ENCODE data around the gene LRGUK.

The LRGUK gene

GRCh38 chr7:134297489-134297888, 170.3 kb downstream of the LRGUK start:
- DNase-seq (ENCODE audit: low read depth in 1 of 2, low spot score in 1 of 2), result no peak

DNA sequence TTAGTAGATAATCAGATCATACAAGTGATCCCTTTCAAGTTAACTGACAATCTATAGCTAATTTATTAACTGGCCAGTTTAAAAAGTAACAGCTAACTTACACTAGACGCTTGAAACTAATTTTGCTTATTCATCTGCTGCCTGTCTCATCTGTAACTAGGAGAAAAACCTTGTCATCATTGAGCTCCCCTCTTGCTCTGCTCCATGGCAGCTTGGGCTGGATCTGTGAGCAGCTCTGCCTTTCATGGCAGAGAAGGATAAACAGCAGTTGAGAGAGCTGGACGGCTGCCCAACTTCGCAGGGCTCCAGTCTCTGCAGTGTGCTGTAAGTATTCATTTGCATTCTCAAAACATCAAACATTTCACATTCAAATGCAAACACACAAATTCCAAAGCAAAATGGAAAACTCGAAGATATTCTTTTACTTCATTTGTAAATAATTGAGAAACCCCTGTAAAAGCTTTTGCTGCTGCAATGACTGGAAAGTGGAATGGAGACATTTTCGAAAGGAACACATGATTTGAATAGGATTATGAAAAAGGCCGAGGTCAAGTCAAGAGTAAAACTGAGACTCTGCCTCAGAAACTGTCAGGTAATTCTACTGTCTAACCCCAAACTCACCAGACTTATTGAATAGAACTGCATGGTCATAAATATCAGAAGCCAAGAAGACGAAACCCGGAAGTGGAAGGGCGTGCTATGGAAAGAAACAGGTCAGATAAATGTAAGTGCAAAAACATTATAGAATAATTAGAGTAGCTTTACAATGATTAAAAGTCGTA, 172.0 kb downstream of the LRGUK start:
- DNase-seq (ENCODE audit: low read depth in 1 of 2, low spot score in 1 of 2), result no peak

GRCh38 chr7:134300988-134301387, 173.8 kb downstream of the LRGUK start:
- DNase-seq (ENCODE audit: low read depth in 1 of 2, low spot score in 1 of 2), result no peak

- DNase-seq (ENCODE audit: low read depth in 1 of 2, low spot score in 1 of 2), result no peak
These were observed 174.5 kb downstream of the LRGUK start for GRCh38 chr7:134301592-134301991.

DNA sequence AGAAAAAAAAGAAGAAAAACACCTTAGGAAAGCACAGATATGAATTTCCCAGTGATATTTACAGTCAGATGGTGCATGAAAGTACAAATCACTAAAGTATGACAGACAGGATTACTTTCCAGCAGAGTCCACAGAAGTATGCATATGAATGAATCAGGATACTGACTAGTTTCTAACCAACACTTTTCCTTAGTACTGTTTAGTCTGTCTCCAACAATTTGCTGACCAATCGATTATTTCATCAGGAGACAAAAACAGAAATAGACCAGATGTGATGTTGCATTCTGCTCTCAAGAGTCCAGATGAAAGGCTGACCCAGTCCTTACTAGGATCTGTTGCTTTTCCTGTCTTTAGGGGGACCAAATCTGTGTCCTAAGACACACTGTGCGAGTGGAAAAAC, 175.0 kb downstream of the LRGUK start:
- DNase-seq (ENCODE audit: low read depth in 1 of 2, low spot score in 1 of 2), result no peak

- DNase-seq (ENCODE audit: low read depth in 1 of 2, low spot score in 1 of 2), result no peak
These were observed 180.2 kb downstream of the LRGUK start for GRCh38 chr7:134307320-134307719.

- no peak for DNase-seq (ENCODE audit: low read depth in 1 of 2, low spot score in 1 of 2)
These were observed 181.4 kb downstream of the LRGUK start for GRCh38 chr7:134308548-134308947.

GRCh38 chr7:134311807-134312206, 184.7 kb downstream of the LRGUK start:
- no peak for DNase-seq (ENCODE audit: low read depth in 1 of 2, low spot score in 1 of 2)

DNA sequence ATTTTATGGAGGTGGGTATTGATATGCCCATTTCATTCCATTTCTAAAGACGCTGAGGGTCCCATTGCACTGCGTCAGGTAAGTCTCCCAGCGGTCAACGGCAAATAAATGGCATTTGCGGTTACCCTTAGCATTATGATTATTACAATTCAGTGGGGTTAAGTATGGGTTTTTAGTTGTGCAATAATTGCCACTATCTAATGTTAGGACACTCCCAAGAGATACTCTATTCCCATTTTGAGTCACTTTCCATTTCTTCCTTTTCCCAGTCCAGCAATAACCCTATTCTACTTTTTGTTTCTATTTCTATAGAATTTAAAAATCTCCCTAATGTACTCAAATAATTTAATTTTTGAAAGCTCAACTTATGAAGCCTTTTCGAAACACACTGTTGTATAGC, 185.6 kb downstream of the LRGUK start:
- DNase-seq (ENCODE audit: low read depth in 1 of 2, low spot score in 1 of 2), result no peak

GRCh38 chr7:134313543-134313942, 186.4 kb downstream of the LRGUK start:
- DNase-seq (ENCODE audit: low read depth in 1 of 2, low spot score in 1 of 2), result no peak

Data from stimulated activated CD4-positive, alpha-beta T cell treated with anti-CD3 and anti-CD28 coated beads, Interleukin-15, amount 100 ng/mL, for 1 hour (primary cell).